KMS-11 (cell line): ENCODE results near the gene SMG6.
A peak's percentile ranks its signal among the peaks of the same experiment; 100 is the strongest.

Experiments used
- H2AFZ ChIP-seq: fragments of 200-600 bp; sonication (generic); 2 replicates; pipeline ENCODE4 v1.6.1; 2016; ENCODE audit warnings: antibody characterized with exemption, mixed run types, low read depth
- H3K27ac ChIP-seq: fragments of 200-600 bp; sonication (generic); 2 replicates; pipeline ENCODE4 v1.6.1; 2016; ENCODE audit warnings: mild to moderate bottlenecking, mixed run types
- H3K27me3 ChIP-seq: fragments of 200-600 bp; sonication (generic); 2 replicates; pipeline ENCODE4 v1.6.1; 2017; ENCODE audit warnings: mild to moderate bottlenecking, low read depth, mixed run types, moderate library complexity; ENCODE audit not compliant: insufficient read depth
- H3K36me3 ChIP-seq: fragments of 200-600 bp; sonication (generic); 2 replicates; pipeline ENCODE4 v1.6.1; 2017; ENCODE audit warnings: mild to moderate bottlenecking, mixed run types; ENCODE audit not compliant: insufficient read depth
- H3K4me1 ChIP-seq: fragments of 200-600 bp; sonication (generic); 2 replicates; pipeline ENCODE4 v1.6.1; 2016; ENCODE audit warnings: mild to moderate bottlenecking, low read depth, mixed run types; ENCODE audit not compliant: poor library complexity, severe bottlenecking
- H3K4me2 ChIP-seq: fragments of 200-600 bp; sonication (generic); 2 replicates; pipeline ENCODE4 v1.7.0; 2016; ENCODE audit warnings: mild to moderate bottlenecking, mixed run types
- H3K4me3 ChIP-seq: fragments of 200-600 bp; sonication (generic); IDR thresholded peaks from 2 replicates; pipeline ENCODE4 v1.6.1; 2017; ENCODE audit warnings: low read depth, low read length, mixed read lengths; ENCODE audit not compliant: insufficient read depth
- H3K79me2 ChIP-seq: fragments of 200-600 bp; sonication (generic); 2 replicates; pipeline ENCODE4 v1.6.1; 2016; ENCODE audit warnings: low read depth, mixed run types; ENCODE audit not compliant: insufficient read depth
- H3K9ac ChIP-seq: fragments of 200-600 bp; sonication (generic); 2 replicates; pipeline ENCODE4 v1.6.1; 2016; ENCODE audit warnings: mild to moderate bottlenecking, mixed run types
- H4K20me1 ChIP-seq: fragments of 200-600 bp; sonication (generic); 2 replicates; pipeline ENCODE4 v1.6.1; 2016; ENCODE audit warnings: mild to moderate bottlenecking, mixed run types; ENCODE audit not compliant: insufficient read depth
- CTCF ChIP-seq: fragments of 200-600 bp; sonication (generic); conservative IDR thresholded peaks from 2 replicates; pipeline ENCODE4 v1.6.1; 2017; ENCODE audit warnings: low read depth, mild to moderate bottlenecking, antibody characterized with exemption, low read length, moderate library complexity, mixed read lengths

The SMG6 gene

GRCh38 chr17:2092253-2092652 lies 211.3 kb downstream of the SMG6 start:
- H3K27me3 ChIP-seq: no peaks in the 10 kb centered on the region
- no peak overlapping the region for H3K9ac ChIP-seq
- H3K36me3 ChIP-seq: no peaks in the 10 kb centered on the region
- H2AFZ ChIP-seq: no peak overlapping the region
- H3K4me2 ChIP-seq: no peak overlapping the region
- H3K79me2 ChIP-seq: no peaks in the 10 kb centered on the region
- H4K20me1 ChIP-seq: no peaks in the 10 kb centered on the region
- no peak overlapping the region for H3K4me3 ChIP-seq
- H3K4me1 ChIP-seq: peaks cover 51% of the 10 kb centered on the region
- no peak for TF ChIP-seq CTCF
- no peak overlapping the region for H3K27ac ChIP-seq

- no peak overlapping the region for H3K27ac ChIP-seq
- H3K4me3 ChIP-seq: no peak overlapping the region
- no peaks in the 10 kb centered on the region for H4K20me1 ChIP-seq
- peak overlapping the region; percentile 81 for H3K4me2 ChIP-seq
- H3K9ac ChIP-seq: no peak overlapping the region
- H2AFZ ChIP-seq: no peak overlapping the region
- no peaks in the 10 kb centered on the region for H3K36me3 ChIP-seq
- no peaks in the 10 kb centered on the region for H3K27me3 ChIP-seq
- peaks cover 64% of the 10 kb centered on the region for H3K4me1 ChIP-seq
- H3K79me2 ChIP-seq: no peaks in the 10 kb centered on the region
- no peak for TF ChIP-seq CTCF
Observed at GRCh38 chr17:2090804-2091534, 212.6 kb downstream of the SMG6 start.

- Histone ChIP-seq H4K20me1 (no peaks in the 10 kb centered on the region), H3K4me3 (no peak overlapping the region), H3K4me1 (peaks cover 62% of the 10 kb centered on the region), H3K79me2 (no peaks in the 10 kb centered on the region), H2AFZ (no peak overlapping the region), H3K27ac (no peak overlapping the region), H3K9ac (no peak overlapping the region), H3K36me3 (no peaks in the 10 kb centered on the region), H3K27me3 (no peaks in the 10 kb centered on the region), H3K4me2 (peak overlapping the region; percentile 81)
- TF ChIP-seq CTCF: no peak
Observed at GRCh38 chr17:2090210-2090641, 213.4 kb downstream of the SMG6 start.

- peak overlapping the region; percentile 81 for H3K4me2 ChIP-seq
- H3K27me3 ChIP-seq: no peaks in the 10 kb centered on the region
- H3K4me1 ChIP-seq: peaks cover 59% of the 10 kb centered on the region
- H4K20me1 ChIP-seq: no peaks in the 10 kb centered on the region
- no peak overlapping the region for H3K4me3 ChIP-seq
- TF ChIP-seq CTCF: no peak
- H3K36me3 ChIP-seq: no peaks in the 10 kb centered on the region
- 0 out of 2 replicates have a peak overlapping the region, but pooled peaks have one; percentile 36 for H3K9ac ChIP-seq
- no peaks in the 10 kb centered on the region for H3K79me2 ChIP-seq
- H3K27ac ChIP-seq: peak overlapping the region; percentile 53
- H2AFZ ChIP-seq: no peak overlapping the region
Observed at GRCh38 chr17:2089021-2089422, 214.6 kb downstream of the SMG6 start.
